ENCODE results near the gene ADCK1.
"Not testable (repeated sequence)": the region's sequence is repeated elsewhere in the genome, so short reads cannot be mapped to it uniquely, and the experiment has no call there.

ADCK1 gene

DNA sequence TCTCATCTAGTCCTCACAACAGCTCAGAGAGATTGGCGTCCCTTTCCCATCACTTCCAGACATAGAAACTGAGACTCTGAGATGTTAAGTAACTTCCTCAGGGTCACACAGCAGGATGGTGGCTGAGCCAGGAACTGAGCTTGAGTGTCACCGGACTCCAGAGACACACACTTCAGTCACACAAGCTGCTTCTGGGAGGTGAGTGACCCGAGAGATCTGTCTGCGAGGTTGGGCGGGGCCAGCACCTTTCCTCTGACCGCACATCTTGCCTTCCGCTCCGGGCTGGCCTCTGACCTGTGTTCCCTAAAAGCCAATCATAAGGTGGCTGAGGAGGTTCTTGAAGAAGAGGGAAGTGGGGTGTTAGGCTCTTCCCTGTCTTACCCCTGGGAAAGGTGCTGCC lies 72.2 kb downstream of the ADCK1 start:
- Histone ChIP-seq H3K4me1 (ENCODE audit: control insufficient read depth, insufficient read depth, low read length) (no peaks in the 10 kb centered on the region), H3K27me3 (ENCODE audit: control insufficient read depth, insufficient read depth, low read length) (no peaks in the 10 kb centered on the region), H3K9me3 (ENCODE audit: control insufficient read depth, low read length) (no peaks in the 10 kb centered on the region), H3K4me3 (ENCODE audit: low read length) (no peak overlapping the region), H3K36me3 (ENCODE audit: control insufficient read depth, insufficient read depth, low read length) (no peaks in the 10 kb centered on the region), H3K9ac (ENCODE audit: low read length) (no peak overlapping the region)

DNA sequence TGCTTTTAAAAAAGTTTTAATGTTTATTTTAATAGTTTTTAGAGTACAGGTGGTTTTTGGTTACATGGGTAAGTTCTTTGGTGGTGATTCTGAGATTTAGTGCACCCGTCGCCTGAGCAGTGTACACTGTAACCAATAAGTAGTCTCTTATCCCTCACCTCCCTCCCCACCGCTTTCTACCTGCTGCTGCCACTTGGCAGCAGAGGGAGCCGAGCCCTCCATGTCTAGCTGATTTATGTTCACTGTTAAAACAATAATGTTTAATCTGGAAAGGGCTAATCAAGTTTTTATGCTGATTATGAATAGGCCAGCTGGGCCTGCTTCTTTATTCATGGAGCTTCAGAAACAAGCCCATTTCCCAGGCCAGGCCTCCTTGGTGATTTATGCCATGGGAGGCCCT lies 73.1 kb downstream of the ADCK1 start:
- H3K36me3 ChIP-seq (ENCODE audit: control insufficient read depth, insufficient read depth, low read length) = no peaks in the 10 kb centered on the region

DNA sequence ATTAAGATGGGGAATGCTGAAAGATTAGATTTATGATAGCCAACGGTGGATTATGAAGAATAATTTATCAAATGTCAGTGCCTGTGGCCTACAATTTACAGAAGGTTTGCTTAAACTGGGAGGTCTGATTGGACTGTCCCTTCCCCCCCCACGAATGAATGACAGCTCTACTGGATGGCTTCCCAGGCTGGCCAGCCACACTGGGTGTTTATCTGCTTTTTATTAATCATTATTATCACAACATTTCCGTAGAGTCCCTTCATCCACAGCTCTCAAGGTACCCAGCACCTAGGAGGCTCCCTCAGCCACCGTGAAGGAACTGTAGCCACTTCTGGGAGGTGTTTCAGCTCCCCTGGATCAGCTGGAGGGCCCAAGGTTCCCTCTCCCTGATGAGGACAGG lies 78.9 kb downstream of the ADCK1 start:
- peaks cover 16% of the 10 kb centered on the region for H3K4me1 ChIP-seq (ENCODE audit: control insufficient read depth, insufficient read depth, low read length)
- no peaks in the 10 kb centered on the region for H3K27me3 ChIP-seq (ENCODE audit: control insufficient read depth, insufficient read depth, low read length)
- H3K9me3 ChIP-seq (ENCODE audit: control insufficient read depth, low read length) = no peaks in the 10 kb centered on the region
- H3K9ac ChIP-seq (ENCODE audit: low read length) = no peak overlapping the region
- no peak overlapping the region for H3K4me3 ChIP-seq (ENCODE audit: low read length)
- no peaks in the 10 kb centered on the region for H3K36me3 ChIP-seq (ENCODE audit: control insufficient read depth, insufficient read depth, low read length)

More for the DNA sequence above, 73.1 kb downstream of the ADCK1 start:
- Histone ChIP-seq H3K27me3 (ENCODE audit: control insufficient read depth, insufficient read depth, low read length) (no peaks in the 10 kb centered on the region), H3K9ac (ENCODE audit: low read length) (no peak overlapping the region), H3K4me1 (ENCODE audit: control insufficient read depth, insufficient read depth, low read length) (peaks cover 3% of the 10 kb centered on the region), H3K4me3 (ENCODE audit: low read length) (no peak overlapping the region), H3K9me3 (ENCODE audit: control insufficient read depth, low read length) (no peaks in the 10 kb centered on the region)

DNA sequence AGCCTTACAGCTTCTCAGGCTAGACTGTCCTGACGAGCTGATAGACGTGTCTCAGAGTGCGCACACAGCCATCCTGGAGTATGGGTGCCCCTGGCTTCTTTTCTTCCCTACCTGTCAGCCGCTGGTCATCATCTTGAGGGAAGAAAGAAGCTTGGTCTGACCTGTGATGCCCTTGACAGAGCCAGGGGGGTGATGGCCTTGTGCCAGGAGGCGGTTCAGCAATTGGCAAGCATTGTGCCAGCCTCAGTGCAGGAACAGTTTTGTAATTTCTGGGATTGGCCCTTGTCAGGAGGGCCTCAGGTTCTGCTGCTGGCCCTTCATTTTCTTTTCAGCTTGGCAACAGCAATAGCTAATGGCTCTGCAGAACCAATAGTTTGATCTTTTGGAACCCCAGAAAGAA lies 80.1 kb downstream of the ADCK1 start:
- H3K4me3 ChIP-seq (ENCODE audit: low read length) = no peak overlapping the region

DNA sequence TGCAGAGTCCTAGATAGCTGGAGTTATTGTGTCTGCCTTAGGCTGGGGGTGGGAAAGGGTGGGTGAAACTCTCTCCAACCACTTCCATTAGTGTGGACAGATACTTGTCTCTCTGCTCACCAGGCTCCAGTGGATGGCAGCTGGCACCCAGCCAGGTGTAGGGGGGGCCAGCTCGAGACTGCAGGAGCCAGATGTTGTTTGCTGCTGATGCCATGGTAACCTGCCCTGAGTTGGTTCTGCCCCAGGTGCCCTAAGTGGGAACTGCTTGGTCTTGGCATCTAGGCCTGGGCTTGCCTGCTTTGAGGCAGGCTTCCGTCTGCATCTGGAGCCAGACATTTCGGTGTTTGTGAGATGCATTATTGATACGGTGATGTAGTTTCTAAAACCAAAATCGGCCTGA lies 82.2 kb downstream of the ADCK1 start:
- Histone ChIP-seq H3K9me3 (ENCODE audit: control insufficient read depth, low read length) (no peaks in the 10 kb centered on the region), H3K9ac (ENCODE audit: low read length) (no peak overlapping the region), H3K4me3 (ENCODE audit: low read length) (no peak overlapping the region), H3K4me1 (ENCODE audit: control insufficient read depth, insufficient read depth, low read length) (peaks cover 16% of the 10 kb centered on the region), H3K27me3 (ENCODE audit: control insufficient read depth, insufficient read depth, low read length) (no peaks in the 10 kb centered on the region), H3K36me3 (ENCODE audit: control insufficient read depth, insufficient read depth, low read length) (no peaks in the 10 kb centered on the region)

More for the DNA sequence above, 80.1 kb downstream of the ADCK1 start:
- Histone ChIP-seq H3K9ac (ENCODE audit: low read length) (no peak overlapping the region), H3K36me3 (ENCODE audit: control insufficient read depth, insufficient read depth, low read length) (no peaks in the 10 kb centered on the region), H3K27me3 (ENCODE audit: control insufficient read depth, insufficient read depth, low read length) (no peaks in the 10 kb centered on the region), H3K9me3 (ENCODE audit: control insufficient read depth, low read length) (no peaks in the 10 kb centered on the region), H3K4me1 (ENCODE audit: control insufficient read depth, insufficient read depth, low read length) (peaks cover 16% of the 10 kb centered on the region)

DNA sequence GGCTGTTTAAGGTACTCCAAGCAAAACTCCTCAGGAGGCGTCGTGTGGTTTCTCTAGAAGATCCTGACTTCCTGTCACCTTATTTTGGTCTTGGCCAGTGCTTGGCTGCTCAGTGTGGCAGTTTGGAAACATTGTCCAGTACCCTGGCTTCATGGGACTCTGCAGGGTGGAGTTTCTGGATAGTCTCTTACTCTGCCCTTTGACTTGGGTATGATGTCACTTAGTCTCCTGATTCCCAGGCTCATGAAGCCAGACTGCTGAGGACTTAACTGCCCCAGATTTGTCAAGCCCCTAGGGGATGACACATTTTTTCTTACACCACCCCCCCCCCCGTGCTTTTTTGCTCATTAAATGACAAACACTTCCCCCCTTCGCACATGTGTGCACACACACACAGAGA lies 82.7 kb downstream of the ADCK1 start:
- H3K9ac ChIP-seq (ENCODE audit: low read length) = no peak overlapping the region
- H3K9me3 ChIP-seq (ENCODE audit: control insufficient read depth, low read length) = no peaks in the 10 kb centered on the region
- H3K4me3 ChIP-seq (ENCODE audit: low read length) = no peak overlapping the region
- H3K36me3 ChIP-seq (ENCODE audit: control insufficient read depth, insufficient read depth, low read length) = no peaks in the 10 kb centered on the region
- no peaks in the 10 kb centered on the region for H3K27me3 ChIP-seq (ENCODE audit: control insufficient read depth, insufficient read depth, low read length)
- H3K4me1 ChIP-seq (ENCODE audit: control insufficient read depth, insufficient read depth, low read length) = peaks cover 16% of the 10 kb centered on the region

DNA sequence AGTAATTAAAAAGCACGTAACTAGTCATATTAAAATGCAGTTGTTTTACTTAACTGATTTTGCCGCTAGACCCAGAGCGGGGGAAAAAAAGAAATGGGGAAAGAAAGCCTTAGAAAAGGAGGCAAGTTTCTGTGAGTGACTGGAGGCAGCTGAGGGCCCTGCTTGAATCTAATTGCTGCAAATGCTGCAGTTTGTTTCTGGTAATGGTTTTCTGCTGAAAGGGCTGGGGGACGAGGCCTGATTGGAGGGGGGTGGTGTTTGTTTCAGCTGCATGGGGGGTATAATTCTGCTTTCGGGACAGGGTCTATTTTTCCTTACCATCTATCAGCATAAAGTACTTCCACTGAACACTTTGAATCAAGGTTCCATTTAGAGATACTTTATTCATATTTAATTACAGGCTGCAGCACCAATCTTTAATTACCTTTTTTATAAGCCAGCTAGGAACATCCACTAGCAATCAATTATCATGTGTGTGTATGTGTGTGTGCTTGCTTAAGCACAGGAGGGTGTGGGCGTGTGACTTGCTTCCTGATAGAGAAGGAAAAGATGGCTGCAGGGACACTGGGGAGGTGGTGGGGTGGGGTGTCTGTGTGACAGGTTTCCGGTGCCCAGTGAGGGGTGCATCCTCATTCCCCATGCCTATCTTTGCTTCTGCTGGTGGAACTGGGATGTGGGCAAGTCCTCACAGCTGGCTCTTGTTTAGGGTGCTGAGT lies 83.4 kb downstream of the ADCK1 start:
- no peaks in the 10 kb centered on the region for H3K9me3 ChIP-seq (ENCODE audit: control insufficient read depth, low read length)

DNA sequence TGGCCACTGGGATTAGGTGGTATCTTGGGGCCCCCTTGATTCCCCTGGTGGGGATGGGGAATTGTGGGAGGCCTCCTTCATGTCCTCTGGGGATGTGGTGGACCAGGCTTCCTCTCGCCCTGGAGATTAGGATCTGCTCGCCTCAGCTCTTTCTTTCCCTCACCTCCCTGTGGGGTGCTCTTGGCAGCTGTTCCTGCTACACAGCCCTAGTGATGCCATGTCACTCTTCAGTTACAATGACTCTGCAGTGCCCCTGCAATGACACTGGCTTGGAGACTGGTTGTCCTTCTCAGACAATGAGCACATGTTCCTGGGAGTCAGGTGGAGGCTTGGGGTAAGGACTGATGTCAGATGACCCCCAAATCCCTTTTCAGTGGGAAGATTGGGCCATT lies 83.9 kb downstream of the ADCK1 start:
- no peaks in the 10 kb centered on the region for H3K27me3 ChIP-seq (ENCODE audit: control insufficient read depth, insufficient read depth, low read length)
- H3K9ac ChIP-seq (ENCODE audit: low read length) = no peak overlapping the region
- no peak overlapping the region for H3K4me3 ChIP-seq (ENCODE audit: low read length)
- H3K36me3 ChIP-seq (ENCODE audit: control insufficient read depth, insufficient read depth, low read length) = no peaks in the 10 kb centered on the region
- peaks cover 5% of the 10 kb centered on the region for H3K4me1 ChIP-seq (ENCODE audit: control insufficient read depth, insufficient read depth, low read length)
- no peaks in the 10 kb centered on the region for H3K9me3 ChIP-seq (ENCODE audit: control insufficient read depth, low read length)

More for the DNA sequence above, 83.4 kb downstream of the ADCK1 start:
- no peak overlapping the region for H3K9ac ChIP-seq (ENCODE audit: low read length)
- H3K27me3 ChIP-seq (ENCODE audit: control insufficient read depth, insufficient read depth, low read length) = no peaks in the 10 kb centered on the region
- H3K4me1 ChIP-seq (ENCODE audit: control insufficient read depth, insufficient read depth, low read length) = peaks cover 11% of the 10 kb centered on the region
- H3K4me3 ChIP-seq (ENCODE audit: low read length) = no peak overlapping the region
- no peaks in the 10 kb centered on the region for H3K36me3 ChIP-seq (ENCODE audit: control insufficient read depth, insufficient read depth, low read length)

DNA sequence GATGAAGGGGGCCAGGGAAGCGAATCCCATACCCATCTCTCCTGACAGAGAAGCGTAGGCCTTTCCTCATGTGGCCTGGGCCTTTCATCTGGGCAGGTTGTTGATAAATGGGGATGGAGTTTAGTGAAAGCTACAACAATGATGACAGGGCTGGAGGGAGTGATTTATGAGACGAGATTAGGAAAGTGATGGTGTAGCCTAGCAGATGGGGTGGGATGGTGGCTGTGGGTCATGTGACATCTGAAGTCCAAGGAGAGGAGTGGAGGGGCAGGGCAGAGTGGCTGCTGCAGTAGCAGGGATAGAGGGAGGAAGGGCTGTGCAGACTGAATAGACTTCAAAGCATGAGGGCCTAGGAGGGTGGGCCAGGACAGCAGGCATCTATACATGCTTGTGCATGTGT lies 85.5 kb downstream of the ADCK1 start:
- no peak overlapping the region for H3K9ac ChIP-seq (ENCODE audit: low read length)
- no peaks in the 10 kb centered on the region for H3K36me3 ChIP-seq (ENCODE audit: control insufficient read depth, insufficient read depth, low read length)
- no peaks in the 10 kb centered on the region for H3K9me3 ChIP-seq (ENCODE audit: control insufficient read depth, low read length)
- H3K4me3 ChIP-seq (ENCODE audit: low read length) = no peak overlapping the region
- peaks cover 3% of the 10 kb centered on the region for H3K4me1 ChIP-seq (ENCODE audit: control insufficient read depth, insufficient read depth, low read length)
- no peaks in the 10 kb centered on the region for H3K27me3 ChIP-seq (ENCODE audit: control insufficient read depth, insufficient read depth, low read length)

DNA sequence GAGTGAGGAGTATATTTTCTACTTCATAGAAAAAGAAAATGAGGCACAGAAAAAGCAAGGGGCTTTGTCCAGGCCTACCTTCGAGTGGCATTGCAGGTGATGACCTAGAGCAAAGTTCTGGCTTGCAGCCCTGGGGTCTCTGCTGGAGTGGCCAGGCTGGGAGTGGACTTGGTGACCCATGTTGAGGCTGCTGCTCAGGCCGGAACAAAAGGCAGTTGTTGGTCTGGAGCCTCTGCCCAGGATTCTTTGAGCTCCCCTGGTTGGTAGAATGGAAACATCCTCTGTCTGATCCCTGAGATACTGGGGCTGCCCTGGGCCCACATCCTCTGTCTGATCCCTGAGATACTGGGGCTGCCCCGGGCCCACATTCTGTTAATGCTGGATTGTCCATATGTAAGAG lies 86.1 kb downstream of the ADCK1 start:
- Histone ChIP-seq H3K9ac (ENCODE audit: low read length) (no peak overlapping the region), H3K36me3 (ENCODE audit: control insufficient read depth, insufficient read depth, low read length) (no peaks in the 10 kb centered on the region), H3K9me3 (ENCODE audit: control insufficient read depth, low read length) (no peaks in the 10 kb centered on the region), H3K4me3 (ENCODE audit: low read length) (no peak overlapping the region), H3K27me3 (ENCODE audit: control insufficient read depth, insufficient read depth, low read length) (no peaks in the 10 kb centered on the region), H3K4me1 (ENCODE audit: control insufficient read depth, insufficient read depth, low read length) (peaks cover 3% of the 10 kb centered on the region)

DNA sequence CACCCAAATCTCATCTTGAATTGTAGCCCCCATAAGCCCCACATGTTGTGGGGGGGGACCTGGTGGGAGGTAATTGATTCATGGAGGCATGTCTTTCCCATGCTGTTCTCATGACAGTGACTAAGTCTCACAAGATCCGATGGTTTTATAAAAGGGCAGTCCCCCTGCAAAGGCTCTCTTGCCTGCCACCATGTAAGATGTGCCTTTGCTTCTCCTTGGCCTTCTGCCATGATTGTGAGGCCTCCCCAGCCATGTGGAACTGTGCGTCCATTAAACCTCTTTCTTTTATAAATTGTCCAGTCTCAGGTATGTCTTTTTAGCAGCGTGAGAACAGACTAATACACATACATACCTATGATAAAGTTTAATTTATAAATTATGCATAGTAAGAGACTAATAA lies 89.0 kb downstream of the ADCK1 start:
- not testable (repeated sequence) for H3K4me3 ChIP-seq (ENCODE audit: low read length); H3K36me3 ChIP-seq (ENCODE audit: control insufficient read depth, insufficient read depth, low read length); H3K9me3 ChIP-seq (ENCODE audit: control insufficient read depth, low read length); H3K27me3 ChIP-seq (ENCODE audit: control insufficient read depth, insufficient read depth, low read length); H3K4me1 ChIP-seq (ENCODE audit: control insufficient read depth, insufficient read depth, low read length); H3K9ac ChIP-seq (ENCODE audit: low read length)

DNA sequence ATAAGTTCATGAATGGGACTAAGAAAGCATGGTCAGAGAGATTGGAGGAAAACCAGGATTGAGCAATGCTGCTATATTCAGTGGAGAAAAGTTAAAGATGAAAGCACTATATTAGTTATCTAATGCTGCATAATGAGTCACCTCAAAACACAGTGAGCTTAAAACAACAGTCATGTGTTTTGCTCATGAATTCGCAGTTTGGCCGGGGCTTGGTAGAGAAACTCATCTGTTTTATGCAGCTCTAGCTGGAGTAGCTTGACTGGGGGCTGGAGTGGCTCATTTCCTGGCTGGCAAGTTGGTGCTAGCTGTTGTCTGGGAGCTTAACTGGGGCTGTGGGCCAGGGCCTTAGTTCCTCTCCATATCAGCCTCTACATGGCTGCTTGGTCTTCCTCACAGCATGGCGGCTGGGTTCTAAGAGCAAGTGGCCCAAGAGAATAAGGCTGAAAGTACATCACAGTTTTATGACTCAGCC lies 90.1 kb downstream of the ADCK1 start:
- H3K36me3 ChIP-seq (ENCODE audit: control insufficient read depth, insufficient read depth, low read length) = no peaks in the 10 kb centered on the region
- no peaks in the 10 kb centered on the region for H3K9me3 ChIP-seq (ENCODE audit: control insufficient read depth, low read length)
- H3K4me1 ChIP-seq (ENCODE audit: control insufficient read depth, insufficient read depth, low read length) = peaks cover 5% of the 10 kb centered on the region

DNA sequence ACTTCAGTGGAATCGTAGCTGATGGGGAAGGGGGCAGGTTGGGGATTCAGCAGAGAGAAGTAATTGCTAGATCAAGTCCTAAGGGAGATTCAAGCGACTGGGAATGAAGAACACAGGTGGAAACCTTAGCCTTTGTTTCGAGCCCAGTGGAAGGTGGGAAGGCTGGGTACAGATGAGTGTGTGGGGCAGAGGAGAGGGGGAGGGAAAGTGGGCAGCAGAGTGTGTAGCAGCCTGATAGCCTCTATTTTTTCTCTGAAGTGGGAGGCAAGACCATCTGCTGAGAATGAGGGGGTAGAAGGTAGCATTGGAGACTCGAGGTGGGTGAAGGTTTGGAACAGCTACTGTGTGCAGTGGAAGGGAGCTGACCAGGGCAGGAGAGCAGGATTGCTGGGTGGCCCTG lies 91.0 kb downstream of the ADCK1 start:
- Histone ChIP-seq H3K9ac (ENCODE audit: low read length) (no peak overlapping the region), H3K4me1 (ENCODE audit: control insufficient read depth, insufficient read depth, low read length) (peaks cover 5% of the 10 kb centered on the region), H3K4me3 (ENCODE audit: low read length) (no peak overlapping the region), H3K27me3 (ENCODE audit: control insufficient read depth, insufficient read depth, low read length) (no peaks in the 10 kb centered on the region), H3K9me3 (ENCODE audit: control insufficient read depth, low read length) (no peaks in the 10 kb centered on the region), H3K36me3 (ENCODE audit: control insufficient read depth, insufficient read depth, low read length) (no peaks in the 10 kb centered on the region)

More for the DNA sequence above, 90.1 kb downstream of the ADCK1 start:
- Histone ChIP-seq H3K9ac (ENCODE audit: low read length) (no peak overlapping the region), H3K4me3 (ENCODE audit: low read length) (no peak overlapping the region), H3K27me3 (ENCODE audit: control insufficient read depth, insufficient read depth, low read length) (no peaks in the 10 kb centered on the region)

Measured in mucosa of stomach (tissue), 1 donor.